B cell (primary cell): ENCODE measurements around the gene TMEM130. TPM values are rescaled to one million over a fixed set of nuclear protein-coding genes. Genes with fewer than 3 reads are reported as not detected.

Source experiments
- ATAC-seq: fragments of 200-7000 bp; cut with Tn5 transposase; one replicate; pipeline ENCODE4 v1.10.0; 2021; ENCODE audit warnings: low read depth, mild to moderate bottlenecking, moderate number of reproducible peaks, moderate library complexity
- CTCF ChIA-PET: fragments of 350-600 bp; sonication (Branson Sonifier 250); formaldehyde crosslinking; loops from one replicate; lab custom pipeline; 2021; ENCODE audit warnings: antibody characterized with exemption, inconsistent platforms; lab: Charles Lee
- POLR2A ChIA-PET: fragments of 350-600 bp; sonication (Branson Sonifier 250); formaldehyde crosslinking; loops from one replicate; lab custom pipeline; 2021; ENCODE audit warnings: antibody characterized with exemption; lab: Charles Lee
- DNase-seq: peaks from one replicate; pipeline ENCODE4 v3.0.0; 2013
- H2AFZ ChIP-seq: 2 replicates; pipeline ENCODE4 v1.6.1; 2012; ENCODE audit warnings: mild to moderate bottlenecking, low read depth, low read length; ENCODE audit not compliant: insufficient read depth, poor library complexity, severe bottlenecking
- H3K27ac ChIP-seq, 2 donors: 1 replicate in 1 of 2; 2 replicates in 1 of 2; pipeline ENCODE4 v1.5.1; 2012 to 2013; ENCODE audit warnings: low read length in 2 of 2, mild to moderate bottlenecking in 2 of 2, moderate library complexity in 1 of 2
- H3K27me3 ChIP-seq, 4 experiments: fragments of 200-600 bp in 1 of 4; sonication (generic) in 1 of 4; replicated peaks in 1 of 4; 1 replicate in 2 of 4; 2 replicates in 2 of 4; pipeline versions ENCODE4 v1.6.1 to v1.7.0; 2013 to 2016; ENCODE audit warnings: low read length in 3 of 4, mild to moderate bottlenecking in 2 of 4, mixed read lengths in 1 of 4, moderate library complexity in 1 of 4; ENCODE audit not compliant: insufficient read depth in 4 of 4, control insufficient read depth in 3 of 4; ENCODE audit errors: control extremely low read depth in 1 of 4
- H3K36me3 ChIP-seq, 2 experiments: replicated peaks in 1 of 2; 1 replicate in 1 of 2; 2 replicates in 1 of 2; pipeline versions ENCODE4 v1.6.1 to v1.7.1; 2013; ENCODE audit warnings: low read length in 1 of 2; ENCODE audit not compliant: insufficient read depth in 2 of 2, control insufficient read depth in 1 of 2; ENCODE audit errors: control extremely low read depth in 1 of 2, extremely low read depth in 1 of 2
- H3K4me1 ChIP-seq, 2 donors: fragments of 200-600 bp in 1 of 2; sonication (generic) in 1 of 2; 1 replicate in 1 of 2; 2 replicates in 1 of 2; pipeline versions ENCODE4 v1.5.1 to v1.6.1; 2013 to 2017; ENCODE audit warnings: low read length in 2 of 2; ENCODE audit not compliant: control insufficient read depth in 2 of 2, insufficient read depth in 2 of 2
- H3K4me2 ChIP-seq: replicated peaks from 2 replicates; pipeline ENCODE3; 2012; ENCODE audit warnings: mild to moderate bottlenecking, low read depth, low read length; ENCODE audit not compliant: poor library complexity, severe bottlenecking
- H3K4me3 ChIP-seq, 5 experiments: fragments of 200-600 bp in 1 of 5; sonication (generic) in 1 of 5; 1 replicate in 3 of 5; 2 replicates in 2 of 5; pipeline versions ENCODE4 v1.5.1 to v1.7.0; 2011 to 2016; ENCODE audit warnings: low read length in 4 of 5, mild to moderate bottlenecking in 4 of 5, low read depth in 2 of 5, control low read depth in 1 of 5, moderate library complexity in 1 of 5; ENCODE audit not compliant: insufficient read depth in 1 of 5; ENCODE audit errors: control extremely low read depth in 1 of 5, extremely low read depth in 1 of 5
- H3K79me2 ChIP-seq: fragments of 200-600 bp; sonication (generic); one replicate; pipeline ENCODE4 v1.6.0; 2016; ENCODE audit warnings: low read length; ENCODE audit not compliant: control insufficient read depth, insufficient read depth
- H3K9ac ChIP-seq: fragments of 200-600 bp; sonication (generic); 2 replicates; pipeline ENCODE4 v1.6.1; 2017; ENCODE audit warnings: mild to moderate bottlenecking, low read length, moderate library complexity
- H3K9me3 ChIP-seq, 3 donors: one replicate each; pipeline versions ENCODE4 v1.6.1 to v1.7.1; 2013; ENCODE audit warnings: low read length in 2 of 3; ENCODE audit not compliant: control insufficient read depth in 2 of 3, insufficient read depth in 1 of 3; ENCODE audit errors: control extremely low read depth in 1 of 3
- H4K20me1 ChIP-seq: 2 replicates; pipeline ENCODE4 v1.6.0; 2012; ENCODE audit warnings: mild to moderate bottlenecking, low read length; ENCODE audit not compliant: insufficient read depth, control insufficient read depth, poor library complexity, severe bottlenecking
- H3K27ac Mint-ChIP-seq: one replicate; pipeline ENCODE4 v1.8.0; 2021; ENCODE audit warnings: mixed read lengths
- H3K27me3 Mint-ChIP-seq: one replicate; pipeline ENCODE4 v1.8.0; 2021; ENCODE audit warnings: mixed read lengths
- H3K4me1 Mint-ChIP-seq: one replicate; pipeline ENCODE4 v1.8.0; 2021; ENCODE audit warnings: mixed read lengths
- H3K4me3 Mint-ChIP-seq: one replicate; pipeline ENCODE4 v1.8.0; 2021; ENCODE audit warnings: mixed read lengths
- H3K9me3 Mint-ChIP-seq: one replicate; pipeline ENCODE4 v1.8.0; 2022; ENCODE audit warnings: mixed read lengths; ENCODE audit not compliant: insufficient read depth
- CTCF ChIP-seq: fragments of 200-600 bp; IDR thresholded peaks from one replicate; pipeline ENCODE4 v1.8.0; 2022; ENCODE audit warnings: antibody characterized with exemption, mild to moderate bottlenecking
- EZH2 ChIP-seq: IDR thresholded peaks from 2 replicates; pipeline ENCODE4 v1.6.1; 2012; ENCODE audit warnings: borderline replicate concordance, low read depth, mild to moderate bottlenecking, moderate library complexity, low read length; ENCODE audit not compliant: insufficient read depth, poor library complexity, severe bottlenecking
- WGBS: methylation state at CpG from one replicate; pipeline ENCODE4 v1.1.5; 2013; ENCODE audit warnings: missing lambda C conversion rate; ENCODE audit not compliant: insufficient coverage; 5-methylcytosine and 5-hydroxymethylcytosine counted together
- intact Hi-C: fragments of 100-400 bp; cut with micrococcal nuclease; formaldehyde crosslinking; loops from one replicate; pipeline ENCODE4 v1.10.0; 2022
- polyA plus RNA-seq: library from polyadenylated mRNA; depleted of rRNA; stranded (reverse); fragments of >200 nt; gene quantifications from 2 replicates; pipeline ENCODE4 v1.2.3, GENCODE V29; 2012
- total RNA-seq, 2 donors: library from RNA; stranded (reverse); fragments of 120-200 nt in 1 of 2; gene quantifications; 1 replicate in 1 of 2; 2 replicates in 1 of 2; pipeline versions ENCODE4 v1.2.3 to v1.2.4, GENCODE V29; 2013 to 2022

Gene TMEM130
- total and polyA plus RNA-seq, 2 donors (not counting 1 experiment from before 2014, with no cell fraction given): 0.20 TPM; not detected in 1

DNA sequence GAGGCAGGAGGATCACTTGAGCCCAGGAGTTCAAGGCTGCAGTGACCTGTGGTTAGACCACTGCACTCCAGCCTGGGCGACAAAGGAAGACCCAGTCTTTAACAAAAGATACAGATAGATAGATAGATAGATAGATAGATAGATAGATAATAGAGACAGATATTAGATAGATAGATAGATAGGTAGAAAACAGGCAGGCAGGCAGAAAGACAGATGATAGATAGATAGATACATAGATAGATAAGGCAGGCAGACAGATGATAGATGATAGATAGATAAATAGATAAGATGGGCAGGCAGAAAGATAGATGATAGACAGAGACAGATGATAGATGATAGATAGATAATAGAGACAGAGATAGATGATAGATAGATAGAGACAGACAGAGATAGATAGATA is 54.5 kb downstream of the TMEM130 start:
- H3K9ac ChIP-seq: no peak overlapping the region
- no CpG with 5 or more reads among the region's 1 CpG for WGBS
- TF ChIP-seq EZH2 (no peak), CTCF (no peak)
- no peak overlapping the region for H3K4me2 ChIP-seq
- CTCF ChIA-PET: interaction anchor here (1.4 kb wide), 1 partner anchor 26 kb away, joined by 5 read pairs; no protein-coding TSS in a partner anchor
- intact Hi-C loops: no loop called here
- no peaks in the 10 kb centered on the region for H3K4me1 ChIP-seq
- H3K4me3 ChIP-seq: no peak overlapping the region
- H3K27ac Mint-ChIP-seq: no peak overlapping the region
- H3K4me1 Mint-ChIP-seq: no peaks in the 10 kb centered on the region
- peaks cover 0 to 12% (median 0%) of the 10 kb centered on the region in 4 experiments for H3K27me3 ChIP-seq
- no peaks in the 10 kb centered on the region for H3K36me3 ChIP-seq
- H3K4me3 Mint-ChIP-seq: no peak overlapping the region
- H3K79me2 ChIP-seq: no peaks in the 10 kb centered on the region
- H3K27me3 Mint-ChIP-seq: peaks cover 25% of the 10 kb centered on the region
- POLR2A ChIA-PET: no interaction called here
- ATAC-seq: no peak
- no peaks in the 10 kb centered on the region for H3K9me3 Mint-ChIP-seq
- H3K9me3 ChIP-seq: peaks cover 0 to 10% (median 0%) of the 10 kb centered on the region in 3 donors
- no peaks in the 10 kb centered on the region for H4K20me1 ChIP-seq
- no peak for DNase-seq
- no peak overlapping the region for H2AFZ ChIP-seq
- no peak overlapping the region for H3K27ac ChIP-seq

DNA sequence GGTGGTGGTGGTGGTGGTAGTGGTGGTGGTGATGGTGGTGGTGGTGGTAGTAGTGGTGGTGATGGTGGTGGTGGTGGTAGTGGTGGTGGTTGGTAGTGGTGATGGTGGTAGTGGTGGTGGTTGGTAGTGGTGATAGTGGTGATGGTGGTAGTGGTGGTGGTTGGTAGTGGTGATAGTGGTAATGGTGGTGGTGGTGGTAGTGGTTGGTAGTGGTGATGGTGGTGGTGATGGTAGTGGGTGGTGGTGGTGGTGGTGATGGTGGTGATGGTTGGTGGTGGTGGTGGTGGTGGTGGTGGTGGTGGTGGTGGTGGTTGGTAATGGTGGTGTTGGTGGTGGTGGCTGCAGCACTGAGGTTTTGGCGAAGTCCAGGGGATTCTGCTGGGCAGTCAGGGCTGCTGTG is 58.5 kb downstream of the TMEM130 start:
- no peak for ATAC-seq

More for the DNA sequence above, 58.5 kb downstream of the TMEM130 start:
- no peaks in the 10 kb centered on the region for H3K4me1 ChIP-seq
- H3K27me3 Mint-ChIP-seq: peaks cover 23% of the 10 kb centered on the region
- intact Hi-C loops: no loop called here
- no peak overlapping the region for H3K4me3 Mint-ChIP-seq
- CTCF ChIA-PET: no interaction called here
- H3K27ac ChIP-seq: no peak overlapping the region
- no peak overlapping the region for H2AFZ ChIP-seq
- no peak overlapping the region for H3K9ac ChIP-seq
- H3K4me3 ChIP-seq: no peak overlapping the region
- H3K36me3 ChIP-seq: no peaks in the 10 kb centered on the region
- H3K9me3 ChIP-seq: peaks cover 0 to 27% (median 0%) of the 10 kb centered on the region in 3 donors
- no peaks in the 10 kb centered on the region for H3K9me3 Mint-ChIP-seq
- 100% methylated on average over 1 of the region's 1 CpG for WGBS
- H3K79me2 ChIP-seq: no peaks in the 10 kb centered on the region
- no peak for DNase-seq
- H4K20me1 ChIP-seq: no peaks in the 10 kb centered on the region
- no peaks in the 10 kb centered on the region for H3K4me1 Mint-ChIP-seq
- peaks cover 0 to 13% (median 4%) of the 10 kb centered on the region in 4 experiments for H3K27me3 ChIP-seq
- POLR2A ChIA-PET: no interaction called here
- H3K4me2 ChIP-seq: no peak overlapping the region
- TF ChIP-seq CTCF (no peak), EZH2 (no peak)
- no peak overlapping the region for H3K27ac Mint-ChIP-seq
